Activated gamma-delta T cell (primary cell): ENCODE measurements around the gene SIX5.
"Not testable (repeated sequence)": the region's sequence is repeated elsewhere in the genome, so short reads cannot be mapped to it uniquely, and the experiment has no call there.

Experiments used
- DNase-seq: peaks from one replicate; lab custom pipeline; 2025; lab: John Stamatoyannopoulos, UW
- total RNA-seq, 2 donors: gene quantifications; one replicate each; lab custom pipeline; 2026; lab: John Stamatoyannopoulos, UW

SIX5 gene
- total RNA-seq: 1.6 to 1.9 reads per million in 2 donors

- DNase-seq: peak; percentile 91
These were observed at the start of gene SIX5 for GRCh38 chr19:45768984-45769782. Gene SIX5, minus strand, starts transcription at chr19:45769252. Its CDS starts 408 bp downstream, at chr19:45768844.

DNA sequence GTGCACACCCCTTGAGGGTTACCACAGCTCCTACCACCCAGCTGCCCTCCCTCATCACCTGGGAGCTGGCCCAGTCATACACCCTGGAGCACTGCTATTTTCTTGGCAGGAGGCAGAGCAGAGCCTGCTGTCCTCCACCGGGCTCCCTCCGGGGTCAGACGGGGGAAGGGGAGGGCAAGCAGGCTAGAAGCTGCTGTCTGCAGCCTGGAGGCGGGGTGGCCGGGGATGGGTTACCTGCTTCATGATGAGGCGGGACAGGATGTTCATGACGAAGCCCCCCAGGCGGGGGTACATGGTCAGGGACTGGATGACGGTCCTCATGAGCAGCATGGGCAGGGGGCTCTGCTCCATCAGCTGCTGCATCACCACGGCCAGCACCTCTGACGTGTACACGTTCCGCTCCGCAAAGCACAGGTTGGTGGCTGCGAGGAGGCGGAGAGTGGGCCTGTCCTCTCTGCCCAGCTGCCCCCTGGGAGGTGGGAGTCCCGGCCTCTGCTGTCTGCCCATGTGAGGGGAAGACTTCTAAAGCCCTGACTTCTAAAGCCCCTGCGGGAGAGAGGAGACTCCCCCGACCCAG, 48.8 kb upstream of the SIX5 start:
- no peak for DNase-seq

GRCh38 chr19:45817010-45817724, 48.1 kb upstream of the SIX5 start:
- DNase-seq: peak; percentile 48

DNA sequence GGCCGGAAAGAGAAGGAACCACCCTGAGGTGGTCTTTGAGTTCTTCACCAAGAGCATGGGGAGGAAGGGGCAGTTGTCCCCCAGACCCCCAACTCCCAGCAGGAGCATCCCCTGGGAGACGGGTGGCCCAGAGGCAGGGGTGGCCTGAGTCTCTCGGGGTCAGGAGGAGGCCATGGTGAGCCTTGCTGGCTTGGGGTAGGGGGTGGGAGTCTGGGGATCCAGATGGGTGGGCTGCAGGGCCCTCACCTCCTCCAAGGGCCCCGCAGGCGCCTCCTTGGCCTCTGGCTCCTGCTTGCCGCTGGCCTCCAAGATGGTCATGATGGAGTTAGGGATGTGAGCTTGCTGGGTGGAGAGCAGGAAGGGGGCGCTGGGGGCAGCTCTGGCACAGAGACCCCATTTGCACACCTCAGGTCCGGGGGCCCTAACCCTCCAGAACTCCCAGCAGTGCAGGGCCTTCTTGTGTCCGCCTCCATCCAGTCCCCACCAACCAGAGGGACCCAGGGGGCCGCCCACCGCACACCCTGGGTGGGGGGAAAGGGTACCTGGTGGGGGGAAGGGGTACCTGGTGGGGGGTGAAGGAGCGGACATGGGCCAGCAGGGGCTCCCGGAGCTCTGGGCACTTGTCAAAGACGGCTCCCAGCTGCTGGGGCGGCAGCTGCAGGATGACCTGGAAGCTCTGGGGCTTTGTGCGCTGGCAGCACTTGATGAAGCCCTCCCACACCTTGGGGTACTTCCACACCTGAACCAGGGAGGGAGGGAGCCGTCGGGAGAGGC, 47.4 kb upstream of the SIX5 start:
- DNase-seq: no peak

DNA sequence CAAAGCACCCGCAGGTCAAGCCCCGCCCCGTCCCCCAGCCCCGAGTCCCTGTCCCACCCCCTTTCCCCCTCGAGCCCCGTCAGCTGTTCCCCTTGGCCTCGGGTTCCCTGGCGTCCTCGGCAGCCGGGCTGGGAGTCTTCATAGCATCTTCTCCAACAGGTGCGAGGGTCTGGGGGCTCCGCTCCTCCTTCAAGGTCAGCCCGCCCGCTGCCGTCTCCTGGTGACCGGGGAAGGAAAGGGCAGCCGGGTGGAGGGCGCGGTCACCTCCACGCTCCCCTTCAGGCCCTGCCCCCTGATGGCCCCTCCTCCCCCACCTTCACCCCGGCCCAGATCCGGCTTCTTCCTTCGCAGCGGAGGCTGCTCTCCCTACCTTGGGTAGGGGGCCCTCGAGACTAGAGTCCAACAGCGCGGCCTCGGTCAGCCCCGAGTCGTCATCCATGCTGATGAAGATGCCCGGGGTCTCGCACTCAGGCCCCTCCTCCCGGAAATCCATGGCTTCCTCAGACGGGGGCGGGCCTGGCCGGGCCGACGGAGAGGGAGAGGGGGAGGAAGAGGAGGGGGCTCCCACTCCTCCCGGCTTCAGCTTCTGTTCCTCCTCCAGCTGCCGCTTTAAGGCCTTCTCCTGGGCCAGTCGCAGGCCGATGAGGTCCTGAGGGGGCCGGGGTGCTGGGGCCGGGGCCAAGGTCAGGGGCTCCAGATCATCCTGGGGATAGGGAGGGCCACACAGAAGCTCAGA, 46.6 kb upstream of the SIX5 start:
- no peak for DNase-seq

DNA sequence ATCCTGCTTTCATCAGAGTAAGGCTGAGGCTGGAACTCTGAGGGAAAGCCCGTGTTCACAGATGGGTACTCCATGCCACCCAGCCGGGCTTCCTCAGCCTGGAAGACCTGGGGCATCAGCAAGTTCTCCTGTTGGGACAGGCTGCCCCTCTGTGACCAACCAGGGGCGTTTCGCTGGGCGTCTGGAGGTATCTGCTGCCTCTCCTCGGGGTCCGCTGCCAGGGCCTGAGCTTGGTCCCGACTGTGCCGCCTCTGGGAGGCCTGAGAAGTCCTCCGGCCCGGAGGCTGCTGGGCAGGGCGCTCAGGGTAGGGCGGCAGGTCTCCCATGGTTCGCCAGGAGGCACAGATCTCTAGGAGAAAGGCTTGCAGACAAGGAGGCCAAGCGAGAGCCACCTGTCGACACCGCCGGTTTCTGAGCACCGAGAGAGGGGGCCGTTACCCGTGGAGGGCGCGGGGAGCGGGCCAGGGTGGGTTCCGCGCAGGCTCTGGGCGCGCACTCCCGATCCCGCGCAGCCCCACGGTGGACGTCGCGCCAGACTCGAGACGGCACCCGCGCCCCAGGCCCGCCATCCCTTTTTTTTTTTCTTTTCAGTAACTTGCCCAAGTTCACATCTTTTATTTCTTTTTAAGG, 45.9 kb upstream of the SIX5 start, which contains the start of gene RSPH6A:
Gene RSPH6A (minus strand): TSS at position 458 of the 630 bp plus-strand sequence. CDS start 132 bp downstream, at position 326.
- no peak for DNase-seq

GRCh38 chr19:45814166-45814780, 45.2 kb upstream of the SIX5 start:
- no peak for DNase-seq

DNA sequence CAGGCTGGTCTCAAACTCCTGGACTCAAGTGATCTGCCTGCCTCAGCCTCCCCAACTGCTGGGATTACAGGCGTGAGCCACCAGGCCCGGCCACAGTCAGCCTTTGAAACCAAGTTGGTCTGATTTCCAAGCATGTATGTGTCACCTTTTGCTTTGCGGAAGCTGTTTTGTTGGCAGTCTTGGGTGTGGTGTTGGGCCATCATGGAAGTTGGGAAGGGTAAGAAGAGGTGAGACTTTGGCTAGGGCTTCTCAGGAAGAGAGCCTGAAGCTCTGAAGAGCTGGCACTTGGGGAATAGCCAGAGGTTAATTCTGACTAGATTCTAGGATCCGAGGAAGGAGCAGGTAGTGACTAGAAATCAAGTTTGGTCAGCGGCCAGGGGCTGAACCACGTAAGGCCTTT, 43.2 kb upstream of the SIX5 start:
- no peak for DNase-seq

GRCh38 chr19:45809643-45810159, 40.6 kb upstream of the SIX5 start:
- DNase-seq: no peak

GRCh38 chr19:45805719-45806118, 36.7 kb upstream of the SIX5 start:
- DNase-seq: no peak

GRCh38 chr19:45804959-45805230, 35.8 kb upstream of the SIX5 start:
- DNase-seq: no peak

GRCh38 chr19:45804140-45804958, 35.3 kb upstream of the SIX5 start:
- no peak for DNase-seq

DNA sequence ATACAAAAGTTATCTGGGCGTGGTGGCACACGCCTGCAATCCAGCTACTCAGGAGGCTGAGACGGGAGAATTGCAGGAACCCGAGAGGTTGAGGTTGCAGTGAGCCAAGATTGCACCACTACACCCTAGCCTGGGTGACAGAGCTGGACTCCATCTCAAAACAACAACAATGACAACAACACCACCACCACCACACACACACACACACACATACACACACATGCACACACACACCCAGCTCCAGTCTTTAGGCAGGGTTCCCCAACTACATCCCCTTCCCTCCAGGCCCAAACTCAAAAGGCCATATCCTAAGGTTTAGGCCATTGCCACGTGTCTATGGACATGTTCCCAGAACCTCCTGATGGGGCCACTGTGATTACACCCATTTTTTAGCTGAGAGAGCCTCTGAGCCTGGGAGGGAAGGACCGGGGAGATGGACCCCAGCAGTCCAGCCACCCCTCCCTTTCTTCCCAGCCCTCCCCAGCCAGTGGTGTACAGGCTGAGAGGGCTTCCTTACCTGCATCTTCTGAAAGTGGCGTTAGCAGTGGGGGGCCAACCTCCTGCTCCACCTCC, 32.6 kb upstream of the SIX5 start:
- DNase-seq: no peak

DNA sequence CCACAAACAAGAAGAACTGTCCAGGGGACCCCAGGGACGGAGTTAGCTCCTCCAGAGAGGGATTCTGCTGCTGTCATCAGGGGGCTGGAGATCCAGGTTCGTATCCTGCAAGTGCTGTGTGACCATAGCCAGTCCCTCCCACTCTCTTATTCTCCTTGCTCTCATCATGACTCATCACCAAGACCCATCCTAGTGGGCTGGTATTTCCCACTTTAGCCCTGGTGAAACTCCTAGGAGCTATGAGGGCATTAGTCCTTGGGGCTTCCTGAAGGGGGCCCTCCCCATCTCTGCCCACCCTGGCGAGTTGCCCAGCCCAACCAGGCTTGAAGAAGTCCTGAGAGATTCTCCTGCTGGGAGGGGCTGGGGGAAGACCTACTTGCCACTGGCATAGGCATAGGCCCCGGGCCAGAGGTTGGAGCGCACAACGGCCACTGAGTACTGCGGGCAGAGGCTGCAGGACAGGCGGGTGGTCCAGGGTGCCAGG, 31.1 kb upstream of the SIX5 start:
- DNase-seq: no peak

DNA sequence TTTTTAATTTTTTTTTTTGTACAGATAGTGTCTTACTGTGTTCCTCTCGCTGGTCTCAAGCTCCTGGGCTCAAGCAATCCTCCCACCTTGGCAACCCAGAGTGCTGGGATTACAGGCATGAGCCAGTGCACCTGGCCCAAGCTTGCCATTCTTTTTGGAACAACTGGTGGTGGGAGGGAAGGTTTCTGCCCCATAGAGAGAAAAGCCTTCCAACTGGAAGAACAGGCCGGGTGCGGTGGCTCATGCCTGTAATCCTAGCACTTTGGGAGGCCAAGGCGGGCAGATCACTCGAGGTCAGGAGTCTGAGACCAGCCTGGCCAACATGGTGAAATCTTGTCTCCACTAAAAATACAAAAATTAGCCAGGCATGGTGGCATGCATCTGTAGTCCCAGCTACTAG, 30.5 kb upstream of the SIX5 start:
- DNase-seq: not testable (repeated sequence)

GRCh38 chr19:45798995-45799517, 30.0 kb upstream of the SIX5 start:
- no peak for DNase-seq

DNA sequence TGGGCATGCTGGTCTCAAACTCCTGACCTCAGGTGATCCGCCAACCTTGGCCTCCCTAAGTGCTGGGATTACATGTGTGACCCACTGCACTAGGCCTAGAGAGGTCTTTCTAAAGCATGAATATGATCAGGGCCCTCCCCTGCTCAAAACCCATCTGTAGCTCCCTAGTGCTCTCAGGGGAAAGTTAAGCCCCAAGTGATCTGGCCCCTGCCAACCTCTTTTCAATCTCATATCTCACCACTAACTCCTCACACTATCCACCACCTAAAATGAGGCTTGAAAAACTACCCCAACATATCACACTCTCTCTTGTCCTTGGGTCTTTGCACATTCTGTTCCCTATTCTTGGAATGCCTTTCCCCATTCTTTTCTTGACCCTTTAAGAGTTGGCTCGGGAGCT, 25.6 kb upstream of the SIX5 start:
- DNase-seq: no peak

GRCh38 chr19:45793876-45794275, 24.8 kb upstream of the SIX5 start:
- no peak for DNase-seq

- DNase-seq: no peak
These were observed 24.1 kb upstream of the SIX5 start for GRCh38 chr19:45793178-45793564.
